Measurements from ENCODE around the gene SCML1.

The SCML1 gene

DNA sequence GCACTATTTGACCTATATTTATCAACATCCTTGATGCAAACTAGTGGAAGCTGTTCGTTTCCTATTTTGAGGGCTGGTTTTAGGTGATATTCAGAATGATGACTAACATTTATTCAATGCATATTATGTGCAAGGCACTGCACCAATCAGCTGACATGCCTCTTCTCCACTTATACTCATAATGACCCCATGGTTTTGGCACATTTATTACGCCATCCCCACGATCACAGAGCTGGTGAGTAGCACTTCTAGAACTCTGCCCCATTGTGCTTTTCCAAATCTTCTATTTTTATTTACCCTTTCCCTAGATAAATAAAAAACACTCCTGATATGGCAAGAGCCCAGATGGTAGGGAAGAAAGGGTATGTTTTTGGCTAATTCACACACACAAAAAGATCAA lies 13.1 kb downstream of the SCML1 start:
- Histone ChIP-seq H3K36me3 (ENCODE audit: control insufficient read depth in 1 of 2, insufficient read depth in 2 of 2, low read length in 2 of 2) (peaks cover 0 to 3% of the 10 kb centered on the region in 2 experiments), H4K8ac (ENCODE audit: low read depth, low read length) (no peak overlapping the region), H3K27me3 (ENCODE audit: insufficient read depth, low read length) (no peaks in the 10 kb centered on the region), H3K27ac (ENCODE audit: low read depth, low read length) (no peak overlapping the region), H3K79me1 (ENCODE audit: low read length) (no peaks in the 10 kb centered on the region), H4K91ac (ENCODE audit: low read depth, low read length) (no peak overlapping the region), H2BK12ac (ENCODE audit: low read length) (no peak overlapping the region), H3K4me1 (ENCODE audit: control insufficient read depth in 1 of 2, insufficient read depth in 2 of 2, low read length in 2 of 2) (no peaks in the 10 kb centered on the region), H3K9me3 (ENCODE audit: insufficient read depth, low read depth, low read length) (no peaks in the 10 kb centered on the region), H2BK5ac (ENCODE audit: low read depth, low read length, poor library complexity) (no peak overlapping the region), H4K12ac (ENCODE audit: low read depth, low read length) (no peak overlapping the region), H3K14ac (ENCODE audit: low read length) (no peak overlapping the region), H3K23ac (ENCODE audit: low read length) (no peak overlapping the region), H2AFZ (ENCODE audit: insufficient read depth, low read length, poor library complexity) (no peak overlapping the region), H3K79me2 (ENCODE audit: control insufficient read depth, insufficient read depth, low read length, poor library complexity) (no peaks in the 10 kb centered on the region), H3K4ac (ENCODE audit: low read depth, low read length) (no peak overlapping the region), H2BK120ac (ENCODE audit: insufficient read depth, low read length, poor library complexity) (no peak overlapping the region), H3K18ac (ENCODE audit: low read length) (no peak overlapping the region), H3K4me2 (ENCODE audit: low read length) (no peak overlapping the region), H2AK5ac (ENCODE audit: low read length) (no peak overlapping the region), H3K4me3 (ENCODE audit: low read depth, low read length) (no peak overlapping the region), H3K9ac (ENCODE audit: low read length) (no peak overlapping the region)
- WGBS (ENCODE audit: extremely low coverage, insufficient coverage, insufficient read length) = no CpG with 5 or more reads among the region's 3 CpGs
- no peak for DNase-seq

DNA sequence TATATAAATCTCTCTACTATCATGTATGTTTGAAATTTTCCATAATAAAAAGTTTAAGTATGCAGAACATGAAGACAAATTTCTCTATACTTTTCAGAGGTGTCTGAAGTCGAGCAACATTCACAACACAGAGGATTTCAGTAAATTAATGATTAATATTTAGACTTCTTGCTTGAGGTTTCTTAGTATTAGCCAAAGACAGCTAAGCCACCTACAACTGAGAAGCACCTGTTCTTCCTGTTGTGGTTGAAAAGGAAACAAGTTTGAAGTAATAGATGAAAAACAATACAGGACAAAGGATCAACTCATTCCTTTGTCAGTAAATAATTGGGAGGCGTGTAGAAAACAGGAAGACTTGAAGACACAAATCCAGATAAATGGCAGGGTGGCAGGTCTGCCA lies 21.1 kb downstream of the SCML1 start:
- Histone ChIP-seq H3K18ac (ENCODE audit: low read length) (no peak overlapping the region), H3K4ac (ENCODE audit: low read depth, low read length) (no peak overlapping the region), H2BK12ac (ENCODE audit: low read length) (no peak overlapping the region), H3K23ac (ENCODE audit: low read length) (no peak overlapping the region), H2AFZ (ENCODE audit: insufficient read depth, low read length, poor library complexity) (no peak overlapping the region), H3K27ac (ENCODE audit: low read depth, low read length) (no peak overlapping the region), H3K4me3 (ENCODE audit: low read depth, low read length) (no peak overlapping the region), H3K9ac (ENCODE audit: low read length) (no peak overlapping the region), H4K8ac (ENCODE audit: low read depth, low read length) (no peak overlapping the region), H2AK5ac (ENCODE audit: low read length) (no peak overlapping the region), H2BK120ac (ENCODE audit: insufficient read depth, low read length, poor library complexity) (no peak overlapping the region), H4K12ac (ENCODE audit: low read depth, low read length) (no peak overlapping the region), H3K9me3 (ENCODE audit: insufficient read depth, low read depth, low read length) (no peaks in the 10 kb centered on the region), H3K4me2 (ENCODE audit: low read length) (no peak overlapping the region), H3K27me3 (ENCODE audit: insufficient read depth, low read length) (no peaks in the 10 kb centered on the region), H3K79me1 (ENCODE audit: low read length) (no peaks in the 10 kb centered on the region), H4K91ac (ENCODE audit: low read depth, low read length) (no peak overlapping the region), H2BK5ac (ENCODE audit: low read depth, low read length, poor library complexity) (no peak overlapping the region), H3K79me2 (ENCODE audit: control insufficient read depth, insufficient read depth, low read length, poor library complexity) (no peaks in the 10 kb centered on the region), H3K36me3 (ENCODE audit: control insufficient read depth in 1 of 2, insufficient read depth in 2 of 2, low read length in 2 of 2) (no peaks in the 10 kb centered on the region), H3K14ac (ENCODE audit: low read length) (no peak overlapping the region), H3K4me1 (ENCODE audit: control insufficient read depth in 1 of 2, insufficient read depth in 2 of 2, low read length in 2 of 2) (no peaks in the 10 kb centered on the region)
- no peak for DNase-seq
- WGBS (ENCODE audit: extremely low coverage, insufficient coverage, insufficient read length) = no CpG with 5 or more reads among the region's 2 CpGs

DNA sequence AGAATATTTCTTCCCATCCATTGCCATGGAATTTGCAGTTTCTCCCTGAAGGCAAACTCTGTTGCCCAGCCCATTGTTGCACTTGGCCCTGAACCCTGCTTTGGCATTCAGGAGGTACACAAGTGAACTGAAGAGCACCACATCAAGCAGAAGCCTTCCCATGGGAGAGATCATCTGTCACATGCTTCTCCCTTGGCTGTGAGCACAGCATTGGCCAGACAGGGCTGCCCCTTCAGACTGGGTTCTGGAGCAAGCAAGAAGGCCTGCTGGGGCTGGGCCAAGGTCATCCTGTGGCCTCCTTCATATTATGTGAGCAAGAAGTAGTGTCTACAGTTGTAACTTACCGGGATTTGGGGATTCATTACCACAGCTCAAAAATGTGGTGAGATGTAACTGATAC lies 22.7 kb downstream of the SCML1 start:
- WGBS (ENCODE audit: extremely low coverage, insufficient coverage, insufficient read length) = no CpG with 5 or more reads among the region's 1 CpG
- Histone ChIP-seq H3K18ac (ENCODE audit: low read length) (no peak overlapping the region), H4K91ac (ENCODE audit: low read depth, low read length) (no peak overlapping the region), H4K8ac (ENCODE audit: low read depth, low read length) (no peak overlapping the region), H3K27me3 (ENCODE audit: insufficient read depth, low read length) (no peaks in the 10 kb centered on the region), H3K9ac (ENCODE audit: low read length) (no peak overlapping the region), H3K36me3 (ENCODE audit: control insufficient read depth in 1 of 2, insufficient read depth in 2 of 2, low read length in 2 of 2) (no peaks in the 10 kb centered on the region), H3K23ac (ENCODE audit: low read length) (no peak overlapping the region), H2BK5ac (ENCODE audit: low read depth, low read length, poor library complexity) (no peak overlapping the region), H3K79me1 (ENCODE audit: low read length) (no peaks in the 10 kb centered on the region), H3K14ac (ENCODE audit: low read length) (no peak overlapping the region), H2AFZ (ENCODE audit: insufficient read depth, low read length, poor library complexity) (no peak overlapping the region), H3K79me2 (ENCODE audit: control insufficient read depth, insufficient read depth, low read length, poor library complexity) (no peaks in the 10 kb centered on the region), H3K4ac (ENCODE audit: low read depth, low read length) (no peak overlapping the region), H4K12ac (ENCODE audit: low read depth, low read length) (no peak overlapping the region), H2BK12ac (ENCODE audit: low read length) (no peak overlapping the region), H2BK120ac (ENCODE audit: insufficient read depth, low read length, poor library complexity) (no peak overlapping the region), H3K9me3 (ENCODE audit: insufficient read depth, low read depth, low read length) (no peaks in the 10 kb centered on the region), H3K27ac (ENCODE audit: low read depth, low read length) (no peak overlapping the region), H2AK5ac (ENCODE audit: low read length) (no peak overlapping the region), H3K4me1 (ENCODE audit: control insufficient read depth in 1 of 2, insufficient read depth in 2 of 2, low read length in 2 of 2) (no peaks in the 10 kb centered on the region), H3K4me3 (ENCODE audit: low read depth, low read length) (no peak overlapping the region), H3K4me2 (ENCODE audit: low read length) (no peak overlapping the region)
- DNase-seq = no peak

DNA sequence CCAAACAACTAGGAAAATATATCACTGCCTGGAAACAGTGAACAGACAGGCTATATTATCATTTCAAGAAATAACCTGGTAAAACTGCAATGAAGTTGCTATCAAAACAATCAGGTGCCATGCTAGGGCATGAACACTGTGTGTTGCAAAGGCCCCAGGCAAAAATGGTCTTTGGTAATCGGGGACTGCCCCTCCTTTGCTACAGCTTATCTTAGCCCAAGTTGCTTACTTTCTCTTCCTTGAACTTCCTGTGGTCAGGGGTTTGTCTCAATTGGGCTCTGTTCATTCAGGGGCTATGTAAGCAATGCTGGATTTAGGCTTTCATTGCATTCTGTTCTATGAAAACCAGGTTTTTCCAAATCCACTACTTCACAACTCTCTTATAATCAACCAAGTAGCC lies 30.4 kb downstream of the SCML1 start:
- no peaks in the 10 kb centered on the region for H3K79me2 ChIP-seq (ENCODE audit: control insufficient read depth, insufficient read depth, low read length, poor library complexity)
- H2AFZ ChIP-seq (ENCODE audit: insufficient read depth, low read length, poor library complexity) = no peak overlapping the region
- H2AK5ac ChIP-seq (ENCODE audit: low read length) = no peak overlapping the region
- no peaks in the 10 kb centered on the region for H3K36me3 ChIP-seq (ENCODE audit: control insufficient read depth in 1 of 2, insufficient read depth in 2 of 2, low read length in 2 of 2)
- no peak overlapping the region for H4K12ac ChIP-seq (ENCODE audit: low read depth, low read length)
- no peak for DNase-seq
- H3K9ac ChIP-seq (ENCODE audit: low read length) = no peak overlapping the region
- no peak overlapping the region for H4K8ac ChIP-seq (ENCODE audit: low read depth, low read length)
- no peak overlapping the region for H3K18ac ChIP-seq (ENCODE audit: low read length)
- no peaks in the 10 kb centered on the region for H3K27me3 ChIP-seq (ENCODE audit: insufficient read depth, low read length)
- H3K9me3 ChIP-seq (ENCODE audit: insufficient read depth, low read depth, low read length) = no peaks in the 10 kb centered on the region
- H3K27ac ChIP-seq (ENCODE audit: low read depth, low read length) = no peak overlapping the region
- no peaks in the 10 kb centered on the region for H3K79me1 ChIP-seq (ENCODE audit: low read length)
- H3K23ac ChIP-seq (ENCODE audit: low read length) = no peak overlapping the region
- no peak overlapping the region for H3K4me2 ChIP-seq (ENCODE audit: low read length)
- no peaks in the 10 kb centered on the region for H3K4me1 ChIP-seq (ENCODE audit: control insufficient read depth in 1 of 2, insufficient read depth in 2 of 2, low read length in 2 of 2)
- H4K91ac ChIP-seq (ENCODE audit: low read depth, low read length) = no peak overlapping the region
- H3K4me3 ChIP-seq (ENCODE audit: low read depth, low read length) = no peak overlapping the region
- H2BK5ac ChIP-seq (ENCODE audit: low read depth, low read length, poor library complexity) = no peak overlapping the region
- WGBS (ENCODE audit: extremely low coverage, insufficient coverage, insufficient read length) = no CpG with 5 or more reads among the region's 1 CpG
- no peak overlapping the region for H3K4ac ChIP-seq (ENCODE audit: low read depth, low read length)
- no peak overlapping the region for H3K14ac ChIP-seq (ENCODE audit: low read length)
- H2BK120ac ChIP-seq (ENCODE audit: insufficient read depth, low read length, poor library complexity) = no peak overlapping the region
- no peak overlapping the region for H2BK12ac ChIP-seq (ENCODE audit: low read length)

All from trophoblast cell (in vitro differentiated cells and primary cell).